IMR-90 (cell line): Measurements from ENCODE around the gene UBA7. TPM values are rescaled to one million over a fixed set of nuclear protein-coding genes. Genes with fewer than 3 reads are reported as not detected.

Experiments used
- ATAC-seq: fragments of 200-7000 bp; cut with Tn5 transposase; 2 replicates; pipeline ENCODE4 v1.9.1; 2020; ENCODE audit warnings: low read depth, mild to moderate bottlenecking, moderate library complexity
- BruUV-seq: library from RNA; stranded (reverse); fragments of 400-500 nt; replicated peaks from 2 replicates; lab custom pipeline; 2021; lab: Mats Ljungman, UMichigan
- CTCF ChIA-PET: fragments of 300-600 bp; formaldehyde crosslinking; extraction: SDS; loops from one replicate; lab custom pipeline; 2021; ENCODE audit warnings: antibody characterized with exemption; lab: Yijun Ruan, JAX
- POLR2A ChIA-PET: fragments of 300-600 bp; sonication (Branson Sonifier 250); formaldehyde crosslinking; loops from one replicate; lab custom pipeline; 2022; ENCODE audit warnings: antibody characterized with exemption; ENCODE audit not compliant: unreplicated experiment; lab: Charles Lee
- DNase-seq: peaks from one replicate; pipeline ENCODE4 v3.0.0; 2013
- H2AFZ ChIP-seq: replicated peaks from 2 replicates; pipeline ENCODE3; 2013; ENCODE audit warnings: low read length, mild to moderate bottlenecking; ENCODE audit not compliant: poor library complexity
- H2AK5ac ChIP-seq: 2 replicates; pipeline ENCODE4 v1.6.1; 2013; ENCODE audit warnings: low read depth, low read length, inconsistent platforms
- H2AK9ac ChIP-seq: replicated peaks from 2 replicates; pipeline ENCODE3; 2013; ENCODE audit warnings: mild to moderate bottlenecking, low read depth, low read length, moderate library complexity; ENCODE audit not compliant: poor library complexity
- H2BK120ac ChIP-seq: 2 replicates; pipeline ENCODE4 v1.6.1; 2013; ENCODE audit warnings: low read depth, low read length, inconsistent platforms
- H2BK15ac ChIP-seq: 3 replicates; pipeline ENCODE4 v1.6.1; 2013; ENCODE audit warnings: low read depth, low read length, inconsistent platforms
- H2BK20ac ChIP-seq: 2 replicates; pipeline ENCODE4 v1.6.1; 2013; ENCODE audit warnings: low read depth, mild to moderate bottlenecking, inconsistent platforms, low read length, moderate library complexity
- H2BK5ac ChIP-seq: 2 replicates; pipeline ENCODE4 v1.6.1; 2013; ENCODE audit warnings: mild to moderate bottlenecking, low read depth, low read length, inconsistent platforms; ENCODE audit not compliant: poor library complexity, severe bottlenecking
- H3K14ac ChIP-seq: replicated peaks from 2 replicates; pipeline ENCODE4 v1.6.1; 2013; ENCODE audit warnings: low read depth, low read length, inconsistent platforms
- H3K18ac ChIP-seq: 2 replicates; pipeline ENCODE4 v1.6.1; 2013; ENCODE audit warnings: low read depth, low read length, control low read depth
- H3K23ac ChIP-seq: 2 replicates; pipeline ENCODE4 v1.6.1; 2013; ENCODE audit warnings: low read depth, low read length, inconsistent platforms
- H3K27ac ChIP-seq: 2 replicates; pipeline ENCODE4 v1.5.1; 2013; ENCODE audit warnings: mild to moderate bottlenecking, control low read depth, low read length; ENCODE audit not compliant: insufficient read depth
- H3K27me3 ChIP-seq: 2 replicates; pipeline ENCODE4 v1.6.1; 2013; ENCODE audit warnings: low read length; ENCODE audit not compliant: control insufficient read depth, insufficient read depth
- H3K36me3 ChIP-seq: 2 replicates; pipeline ENCODE4 v1.6.1; 2013; ENCODE audit warnings: low read length, mixed read lengths; ENCODE audit not compliant: control insufficient read depth, insufficient read depth
- H3K4ac ChIP-seq: 2 replicates; pipeline ENCODE4 v1.6.1; 2013; ENCODE audit warnings: low read depth, low read length, inconsistent platforms
- H3K4me1 ChIP-seq: 2 replicates; pipeline ENCODE4 v1.6.1; 2013; ENCODE audit warnings: low read length, mixed read lengths; ENCODE audit not compliant: control insufficient read depth, insufficient read depth
- H3K4me2 ChIP-seq: 2 replicates; pipeline ENCODE4 v1.6.1; 2013; ENCODE audit warnings: low read depth, mild to moderate bottlenecking, control low read depth, low read length, moderate library complexity
- H3K4me3 ChIP-seq: 2 replicates; pipeline ENCODE4 v1.5.1; 2013; ENCODE audit warnings: low read depth, mild to moderate bottlenecking, control low read depth, low read length, moderate library complexity; ENCODE audit not compliant: insufficient read depth
- H3K56ac ChIP-seq: 2 replicates; pipeline ENCODE4 v1.6.1; 2013; ENCODE audit warnings: low read length, inconsistent platforms; ENCODE audit not compliant: insufficient read depth; ENCODE audit errors: extremely low read depth
- H3K79me1 ChIP-seq, 2 experiments: 2 replicates each; pipeline ENCODE4 v1.6.1; 2013; ENCODE audit warnings: low read length in 2 of 2, inconsistent platforms in 1 of 2, low read depth in 1 of 2
- H3K9ac ChIP-seq: 2 replicates; pipeline ENCODE4 v1.6.1; 2013; ENCODE audit warnings: low read depth, low read length, control low read depth
- H3K9me1 ChIP-seq: 2 replicates; pipeline ENCODE4 v1.6.1; 2013; ENCODE audit warnings: low read length, inconsistent platforms; ENCODE audit not compliant: insufficient read depth
- H3K9me3 ChIP-seq: 2 replicates; pipeline ENCODE4 v1.6.1; 2013; ENCODE audit warnings: low read length; ENCODE audit not compliant: control insufficient read depth, insufficient read depth
- H4K20me1 ChIP-seq: 2 replicates; pipeline ENCODE4 v1.6.1; 2013; ENCODE audit warnings: low read length, inconsistent platforms; ENCODE audit not compliant: insufficient read depth
- H4K5ac ChIP-seq: 2 replicates; pipeline ENCODE4 v1.6.1; 2013; ENCODE audit warnings: mild to moderate bottlenecking, low read depth, low read length, control low read depth
- H4K8ac ChIP-seq, 2 experiments: 2 replicates each; pipeline ENCODE4 v1.6.1; 2013; ENCODE audit warnings: low read depth in 2 of 2, low read length in 2 of 2, control low read depth in 1 of 2, inconsistent platforms in 1 of 2
- H4K91ac ChIP-seq: 2 replicates; pipeline ENCODE4 v1.6.1; 2013; ENCODE audit warnings: low read depth, low read length, inconsistent platforms; ENCODE audit not compliant: insufficient read depth
- CEBPB ChIP-seq: IDR thresholded peaks from 2 replicates; pipeline ENCODE4 v1.6.1; 2012; ENCODE audit warnings: low read depth, low read length, improper control_type of control experiment
- FOS ChIP-seq: fragments of 150-350 bp; IDR thresholded peaks from 2 replicates; pipeline ENCODE4 v1.6.1; 2016; ENCODE audit warnings: low read depth, low read length
- MAFK ChIP-seq: IDR thresholded peaks from 2 replicates; pipeline ENCODE4 v1.6.1; 2012; ENCODE audit warnings: low read depth, low read length, improper control_type of control experiment
- MAZ ChIP-seq: IDR thresholded peaks from 2 replicates; pipeline ENCODE4 v1.6.1; 2012; ENCODE audit warnings: low read depth, mild to moderate bottlenecking, low read length, improper control_type of control experiment, moderate library complexity, borderline replicate concordance
- NFE2L2 ChIP-seq: fragments of 150-350 bp; IDR thresholded peaks from 2 replicates; pipeline ENCODE4 v1.6.1; 2016; ENCODE audit warnings: low read depth, mild to moderate bottlenecking, low read length
- POLR2A ChIP-seq: IDR thresholded peaks from 2 replicates; pipeline ENCODE4 v1.6.1; 2012; ENCODE audit warnings: mild to moderate bottlenecking, low read depth, low read length
- RFX5 ChIP-seq: IDR thresholded peaks from 2 replicates; pipeline ENCODE4 v1.8.0; 2012; ENCODE audit warnings: low read depth, mild to moderate bottlenecking, low read length, moderate library complexity
- SMC3 ChIP-seq: fragments of 150-350 bp; IDR thresholded peaks from 2 replicates; pipeline ENCODE4 v1.6.1; 2016; ENCODE audit warnings: low read depth, mild to moderate bottlenecking, antibody characterized with exemption, low read length, moderate library complexity
- USF2 ChIP-seq: fragments of 150-350 bp; IDR thresholded peaks from 2 replicates; pipeline ENCODE4 v1.6.1; 2017; ENCODE audit warnings: mild to moderate bottlenecking, antibody characterized with exemption, low read length, low read depth
- WGBS, 2 experiments: methylation state at CpG; one replicate each; pipeline versions ENCODE4 v1.1.5 to v1.1.7; 2013; ENCODE audit warnings: missing lambda C conversion rate in 2 of 2; ENCODE audit not compliant: insufficient read length in 1 of 2; ENCODE audit errors: extremely low coverage in 2 of 2; 5-methylcytosine and 5-hydroxymethylcytosine counted together
- dilution Hi-C: fragments of 300-500 bp; cut with HindIII; formaldehyde crosslinking; loops from one replicate; pipeline ENCODE4 v1.14.3; 2018; ENCODE audit warnings: low sequenced_read_pairs; ENCODE audit not compliant: unreplicated experiment
- in situ Hi-C: fragments of 300-500 bp; cut with MboI; formaldehyde crosslinking; loops from 3 replicates; pipeline ENCODE4 v1.14.3; 2019; ENCODE audit warnings: low sequenced_read_pairs, inconsistent platforms, mixed read lengths
- intact Hi-C: fragments of 100-400 bp; cut with micrococcal nuclease; formaldehyde crosslinking; loops from 2 replicates; pipeline ENCODE4 v1.10.0; 2022
- polyA plus RNA-seq, 3 experiments: library from polyadenylated mRNA; depleted of rRNA; stranded (reverse); fragments of >200 nt; gene quantifications; 2 replicates each; pipeline ENCODE4 v1.2.3, GENCODE V29; 2012; ENCODE audit warnings: low replicate concordance in 1 of 3
- total RNA-seq: library from RNA; depleted of rRNA; stranded (reverse); fragments of >200 nt; gene quantifications from 2 replicates; pipeline ENCODE4 v1.2.3, GENCODE V29; 2012

Gene UBA7
- total and polyA plus RNA-seq, 2 of the 4 experiments (the other 2 are of a cell fraction), result 18.6 to 57.8 TPM

DNA sequence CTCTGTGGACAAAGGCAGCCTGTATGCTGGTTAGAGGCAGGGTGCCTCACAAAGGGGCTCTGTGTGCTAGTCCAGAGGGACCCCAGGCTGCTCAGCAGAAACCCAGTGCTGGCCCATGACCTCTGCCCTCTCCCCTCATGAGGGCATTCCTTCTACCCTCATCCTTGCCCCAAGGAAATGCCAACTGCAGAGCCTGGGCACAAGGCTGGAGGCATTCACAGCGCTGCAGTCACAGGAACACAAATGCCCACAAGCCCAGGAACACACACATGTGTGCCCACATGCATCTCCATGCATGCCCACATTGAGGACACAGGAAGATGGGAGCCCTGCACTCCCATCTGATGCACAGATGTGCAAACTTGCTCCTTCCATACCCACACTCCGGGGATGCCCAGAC, 6.9 kb downstream of the UBA7 start (continued):
- TF ChIP-seq NFE2L2, result no peak
- no peak for TF ChIP-seq RFX5
- no peak for TF ChIP-seq CEBPB
- no peak for TF ChIP-seq MAFK

DNA sequence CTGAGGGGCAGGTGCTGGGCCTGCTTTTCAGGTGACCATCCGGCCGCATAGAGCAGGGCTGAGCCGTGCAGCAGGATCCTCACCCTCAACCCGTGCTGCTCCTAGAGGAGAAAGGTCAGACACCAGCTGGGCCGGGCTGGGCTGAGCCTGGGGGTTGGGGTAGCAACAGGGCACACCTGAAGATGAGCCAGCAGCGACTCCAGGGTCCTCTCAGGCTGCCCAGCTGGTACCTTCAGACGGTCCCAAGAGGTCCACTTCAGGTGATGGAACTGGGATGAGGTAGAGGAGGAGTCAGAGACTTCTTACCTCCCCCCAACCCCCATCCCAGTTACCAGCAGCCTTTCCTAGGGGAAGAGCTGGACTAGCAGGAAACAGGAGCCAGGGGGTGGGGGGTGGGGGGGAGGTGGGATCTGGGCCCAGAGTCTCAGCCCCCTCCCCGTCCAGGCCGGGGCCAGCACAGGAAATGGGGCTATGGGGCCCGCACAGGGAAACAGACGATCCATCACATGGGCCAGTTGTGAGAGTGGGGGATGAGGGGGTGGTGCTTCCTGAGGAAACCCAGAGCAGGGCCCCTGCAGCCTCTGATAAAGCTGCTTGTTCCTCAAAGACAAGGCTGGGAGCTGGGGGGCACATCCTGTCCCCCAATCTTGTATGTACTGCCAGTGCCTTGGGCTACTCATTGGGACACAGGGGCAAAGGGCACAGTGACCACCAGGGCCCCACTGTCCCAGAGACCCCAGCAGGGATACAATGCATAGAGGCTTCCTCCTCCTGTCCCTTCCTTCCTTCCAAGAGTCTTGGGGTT, 7.7 kb downstream of the UBA7 start:
- peak overlapping the region; percentile 40; the same call in 1 of the 2 replicates for H2BK120ac ChIP-seq
- H3K79me1 ChIP-seq, result peaks cover 0 to 9% of the 10 kb centered on the region in 2 experiments; a peak in 1 of 4 replicates
- in situ Hi-C loops (no loop called here), dilution Hi-C loops (no loop called here), intact Hi-C loops (no loop called here)
- ChIA-PET POLR2A (no interaction called here), CTCF (interaction anchor here (0.8 to 4.6 kb wide), 2 partner anchors 33 to 34 kb away, joined by 3 to 33 read pairs; no protein-coding TSS in a partner anchor)
- H3K4me2 ChIP-seq, result peak overlapping the region; percentile 8; the same call in 1 of the 2 replicates
- peak overlapping the region; percentile 29; the same call in 1 of the 2 replicates for H2BK20ac ChIP-seq
- DNase-seq (no peak), ATAC-seq (no peak)
- BruUV-seq, result no TSS peak
- peak overlapping the region; percentile 92 for H2AK9ac ChIP-seq
- H3K27ac ChIP-seq, result peak overlapping the region; percentile 36; the same call in 1 of the 2 replicates
- peak overlapping the region; percentile 34; the same call in 1 of the 2 replicates for H3K18ac ChIP-seq
- peak overlapping the region in 1 of 2 experiments; percentile 50; a peak in 2 of 4 replicates for H4K8ac ChIP-seq
- H3K56ac ChIP-seq, result no peak overlapping the region
- H4K20me1 ChIP-seq, result no peaks in the 10 kb centered on the region
- H2BK15ac ChIP-seq, result no peak overlapping the region
- H3K9ac ChIP-seq, result no peak overlapping the region; the same call in 1 of the 2 replicates
- no peaks in the 10 kb centered on the region for H3K27me3 ChIP-seq
- TF ChIP-seq POLR2A (no peak), USF2 (no peak), SMC3 (no peak), CEBPB (no peak), NFE2L2 (no peak), FOS (no peak), MAZ (peak; percentile 38; the same call in 1 of the 2 replicates)
- H3K4me1 ChIP-seq, result peaks cover 32% of the 10 kb centered on the region
- no peak overlapping the region for H2BK5ac ChIP-seq
- H3K4ac ChIP-seq, result peak overlapping the region; percentile 48; the same call in 1 of the 2 replicates
- peak overlapping the region; percentile 49; the same call in 1 of the 2 replicates for H4K91ac ChIP-seq
- peak overlapping the region; percentile 77 for H3K14ac ChIP-seq
- H3K9me3 ChIP-seq, result no peaks in the 10 kb centered on the region
- peak overlapping the region; percentile 9 for H2AFZ ChIP-seq
- no peak overlapping the region for H3K23ac ChIP-seq
- peaks cover 7% of the 10 kb centered on the region; the same call in 1 of the 2 replicates for H3K9me1 ChIP-seq
- peak overlapping the region; percentile 22; the same call in 1 of the 2 replicates for H4K5ac ChIP-seq
- no peak overlapping the region for H3K4me3 ChIP-seq
- H3K36me3 ChIP-seq, result peaks cover 21% of the 10 kb centered on the region
- 38% methylated on average over 2 of the region's 11 CpGs; no CpG with 5 or more reads in 1 of the 2 experiments for WGBS, 2 experiments
- peak overlapping the region; percentile 51; the same call in 1 of the 2 replicates for H2AK5ac ChIP-seq
